ENCODE data around the gene NFKB1.

GRCh38 chr4:102599455-102599854 lies 98.3 kb downstream of the NFKB1 start:
- no peak for TF ChIP-seq CTCF (IDR thresholded peaks at IDR 0.05)
- TF ChIP-seq SMC3 (IDR thresholded peaks at IDR 0.05): no peak
- no peak for TF ChIP-seq ELK1 (IDR thresholded peaks at IDR 0.05; ENCODE audit: low read depth, low read length)
- no peak for TF ChIP-seq BCL3 (IDR thresholded peaks at IDR 0.05)

Measured in A549 (cell line).